HG03064 (cell line): ENCODE data around the gene PGA3.
"Not testable (repeated sequence)": the region's sequence is repeated elsewhere in the genome, so short reads cannot be mapped to it uniquely, and the experiment has no call there.

Source experiments
- ATAC-seq: cut with Tn5 transposase; IDR thresholded peaks from one replicate; pipeline ENCODE4 v1.9.1; 2021; ENCODE audit warnings: low read depth; ENCODE audit not compliant: unreplicated experiment

The PGA3 gene

DNA sequence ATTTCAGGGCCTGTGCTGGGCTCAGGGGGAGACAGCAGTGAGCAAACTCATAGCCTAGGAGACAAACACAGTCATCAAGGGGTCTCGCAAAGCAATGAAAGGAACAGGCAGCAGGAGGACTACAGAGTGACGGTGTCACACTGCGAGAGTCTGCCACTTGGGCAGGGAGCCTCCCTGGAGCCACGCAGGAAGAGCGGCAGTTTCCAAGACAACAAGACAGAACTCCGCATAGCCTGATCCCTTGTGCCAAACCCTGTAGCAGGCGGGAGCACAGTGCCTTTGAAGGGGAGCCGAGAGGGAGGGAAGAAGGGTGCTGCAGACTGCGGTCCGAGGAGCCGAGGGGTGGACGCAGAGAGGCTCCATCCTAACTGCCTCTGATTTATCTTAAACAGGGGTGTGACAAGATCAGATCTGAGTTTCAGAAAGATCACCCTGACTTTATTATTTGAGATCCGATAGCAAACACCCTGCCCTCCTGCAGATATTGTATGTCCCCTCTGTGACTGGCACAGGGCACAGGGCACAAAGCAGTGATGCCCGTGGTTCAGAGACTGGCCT, 1.3 kb downstream of the PGA3 start:
- not testable (repeated sequence) for ATAC-seq

DNA sequence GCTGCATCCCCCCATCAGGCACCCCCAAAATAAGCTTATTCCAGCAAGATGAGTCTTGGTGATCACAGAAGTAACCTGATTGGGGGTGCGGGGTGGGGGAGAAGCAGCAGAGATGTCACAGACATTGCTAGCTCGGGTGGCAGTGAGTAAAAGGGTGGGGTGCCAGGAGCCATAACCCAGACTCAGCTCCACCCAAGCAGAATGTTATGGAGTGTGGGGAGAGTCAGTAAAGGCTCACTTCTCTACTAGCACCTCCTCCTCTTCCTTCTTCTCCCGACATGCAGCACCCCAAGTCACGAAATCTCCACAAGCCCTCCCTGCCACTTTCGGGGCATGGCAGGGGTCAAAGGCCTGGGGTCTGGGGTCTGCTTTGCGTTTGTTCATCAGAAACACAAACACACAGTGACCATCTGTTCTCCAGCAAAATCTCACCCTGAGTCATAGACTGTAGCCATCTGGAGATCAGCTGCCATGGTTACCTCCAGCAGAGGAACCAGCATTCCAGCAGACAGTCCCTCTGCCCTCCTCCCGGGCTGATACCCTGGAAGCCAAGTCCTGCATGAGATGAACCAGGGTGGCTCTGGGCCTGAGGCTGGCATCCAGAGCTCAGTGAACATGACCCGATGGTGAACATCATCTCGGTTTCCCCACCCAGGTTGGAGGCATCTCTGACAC, 4.5 kb downstream of the PGA3 start:
- not testable (repeated sequence) for ATAC-seq

DNA sequence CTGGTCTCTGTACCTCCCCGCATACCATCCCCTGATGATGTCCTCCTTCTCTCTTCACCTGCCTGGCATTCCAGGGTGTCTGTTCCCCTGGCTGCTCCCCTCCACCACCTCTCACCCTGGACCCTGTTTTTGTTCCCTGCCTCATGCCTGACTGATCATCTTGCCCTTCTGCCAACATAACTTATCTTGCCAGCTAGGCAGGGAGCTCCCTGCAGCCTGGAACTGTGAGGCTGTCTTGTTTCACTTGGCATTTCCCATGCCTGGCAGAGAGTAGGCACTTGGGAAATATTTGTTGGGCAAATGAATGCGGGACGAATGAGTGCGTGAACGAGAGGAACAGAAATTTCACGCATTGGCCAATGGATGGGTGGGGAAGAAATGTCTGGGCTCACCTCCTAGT, 7.3 kb downstream of the PGA3 start:
- not testable (repeated sequence) for ATAC-seq

DNA sequence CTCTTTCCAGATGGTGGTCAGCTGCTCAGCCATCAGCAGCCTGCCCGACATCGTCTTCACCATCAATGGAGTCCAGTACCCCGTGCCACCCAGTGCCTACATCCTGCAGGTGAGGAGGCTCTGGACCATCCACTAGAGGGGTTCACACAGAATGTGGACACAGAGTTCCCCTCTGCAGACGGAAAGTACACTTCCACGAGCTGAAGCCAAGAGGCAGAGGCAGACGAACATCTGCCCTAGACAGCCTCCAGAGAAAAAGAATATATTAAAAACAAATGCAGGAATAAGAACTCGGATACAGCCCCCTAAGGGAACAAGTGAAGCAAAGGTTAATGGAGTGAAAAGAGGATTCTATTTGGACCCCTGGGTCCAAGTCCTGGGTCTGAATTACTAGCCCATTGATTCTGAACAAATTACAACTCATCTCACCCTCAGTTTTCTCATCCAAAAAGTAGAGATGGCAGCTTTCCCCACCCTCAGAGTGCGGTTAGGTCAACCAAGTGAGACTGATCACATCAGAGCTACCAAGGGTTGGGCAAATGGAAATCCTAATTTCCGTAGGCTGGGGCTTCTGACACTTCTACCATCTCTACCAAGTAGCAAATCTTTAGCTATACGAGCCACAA, 8.1 kb downstream of the PGA3 start:
- ATAC-seq: not testable (repeated sequence)

- not testable (repeated sequence) for ATAC-seq
These were observed 8.9 kb downstream of the PGA3 start for GRCh38 chr11:61212202-61212601.

GRCh38 chr11:61213711-61214324, 10.5 kb downstream of the PGA3 start:
- not testable (repeated sequence) for ATAC-seq

DNA sequence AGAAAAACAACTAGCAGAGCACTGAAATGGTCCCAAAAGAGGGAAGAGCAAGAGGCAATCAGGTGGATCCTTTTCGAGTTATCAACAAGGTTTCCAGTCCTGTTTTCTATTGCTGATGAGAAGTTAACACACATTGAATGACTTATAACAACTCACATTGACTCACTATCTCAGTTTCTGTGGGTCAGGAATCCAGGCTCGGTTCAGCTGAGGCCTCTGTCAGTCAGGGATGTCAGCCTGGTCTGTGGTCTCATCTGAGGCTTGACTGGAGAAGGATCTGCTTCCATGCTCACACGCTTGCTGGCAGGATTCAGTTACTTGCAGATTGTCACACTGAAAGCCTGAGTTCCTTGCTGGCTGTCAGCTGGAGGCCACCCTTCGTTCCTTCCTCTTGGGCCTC, 15.0 kb downstream of the PGA3 start:
- ATAC-seq: not testable (repeated sequence)

DNA sequence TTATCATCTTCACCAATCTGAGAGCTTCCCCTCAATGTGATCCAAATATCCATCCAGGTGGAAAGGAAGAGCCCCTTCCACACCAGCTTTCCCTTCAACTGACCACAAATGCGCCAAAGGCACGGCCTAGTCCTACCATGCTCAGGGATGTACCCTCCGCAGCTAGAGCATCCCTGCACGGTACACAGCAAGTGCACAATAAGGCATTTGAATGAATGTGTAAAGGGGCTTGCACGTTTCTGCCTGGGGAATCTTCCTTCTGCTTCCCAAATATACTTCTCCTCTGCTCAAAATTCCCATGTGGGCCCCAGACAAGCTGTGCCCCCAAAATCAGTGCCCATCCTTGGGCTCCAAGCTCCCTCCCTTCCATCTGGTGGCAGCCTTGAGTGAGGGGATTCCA, 15.7 kb downstream of the PGA3 start:
- ATAC-seq: not testable (repeated sequence)

DNA sequence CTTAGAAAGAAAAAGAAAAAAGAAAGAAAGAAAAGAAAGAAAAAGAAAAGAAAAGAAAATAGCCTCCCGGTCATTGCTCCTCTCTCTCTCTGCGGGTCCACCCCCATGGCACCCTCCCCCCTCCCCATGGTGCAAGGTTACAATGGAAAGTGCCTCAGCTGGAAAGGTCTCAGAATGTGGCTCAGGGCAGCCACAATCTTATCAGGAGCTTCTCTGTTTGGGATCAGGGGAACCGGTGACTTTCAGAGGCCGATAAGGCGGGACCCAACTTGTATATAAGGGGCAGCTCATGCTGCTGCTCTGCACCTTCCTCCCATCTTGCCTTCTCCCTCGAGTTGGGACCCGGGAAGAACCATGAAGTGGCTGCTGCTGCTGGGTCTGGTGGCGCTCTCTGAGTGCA, 18.7 kb downstream of the PGA3 start, which contains the start of gene PGA4:
Gene PGA4 (plus strand): TSS at position 301 of the 400 bp plus-strand sequence. CDS start 54 bp downstream, at position 355.
- ATAC-seq: not testable (repeated sequence)

- ATAC-seq: not testable (repeated sequence)
These were observed 19.4 kb downstream of the PGA3 start for GRCh38 chr11:61222692-61223091.

- ATAC-seq: not testable (repeated sequence)
These were observed 23.3 kb downstream of the PGA3 start for GRCh38 chr11:61226457-61227137.

- ATAC-seq: not testable (repeated sequence)
These were observed 26.1 kb downstream of the PGA3 start for GRCh38 chr11:61229458-61229857.

GRCh38 chr11:61231033-61231432, 27.7 kb downstream of the PGA3 start:
- ATAC-seq: not testable (repeated sequence)

- not testable (repeated sequence) for ATAC-seq
These were observed 28.3 kb downstream of the PGA3 start for GRCh38 chr11:61231585-61231984.

DNA sequence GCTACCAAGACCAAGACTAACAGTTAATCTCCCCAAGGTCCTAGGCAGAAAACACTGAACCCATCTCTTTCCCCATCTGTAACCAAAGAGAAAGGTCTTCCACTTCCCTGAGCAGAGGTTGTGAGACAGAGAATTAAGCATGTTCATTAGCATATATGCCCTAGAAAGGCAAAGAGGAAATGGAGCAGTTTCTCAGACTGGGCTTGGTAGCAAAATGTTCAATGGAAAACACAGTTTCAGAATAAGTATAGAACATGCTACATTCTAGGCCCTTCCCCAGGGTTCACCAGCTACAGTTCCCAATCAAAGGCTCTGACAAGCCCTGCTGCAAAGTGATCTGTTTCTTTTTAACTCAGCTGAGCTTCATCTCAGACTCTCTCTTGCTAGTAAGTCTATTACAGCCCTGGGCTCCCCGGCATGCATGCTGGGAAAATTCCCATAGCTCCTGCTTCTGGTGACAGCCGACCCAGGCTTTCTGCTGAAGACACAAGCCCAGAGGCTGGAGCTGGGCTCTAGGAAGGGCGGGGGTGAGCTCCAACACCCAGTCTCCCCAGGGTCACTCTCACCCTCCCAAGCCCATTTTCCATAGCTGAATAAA, 29.3 kb downstream of the PGA3 start:
- not testable (repeated sequence) for ATAC-seq

DNA sequence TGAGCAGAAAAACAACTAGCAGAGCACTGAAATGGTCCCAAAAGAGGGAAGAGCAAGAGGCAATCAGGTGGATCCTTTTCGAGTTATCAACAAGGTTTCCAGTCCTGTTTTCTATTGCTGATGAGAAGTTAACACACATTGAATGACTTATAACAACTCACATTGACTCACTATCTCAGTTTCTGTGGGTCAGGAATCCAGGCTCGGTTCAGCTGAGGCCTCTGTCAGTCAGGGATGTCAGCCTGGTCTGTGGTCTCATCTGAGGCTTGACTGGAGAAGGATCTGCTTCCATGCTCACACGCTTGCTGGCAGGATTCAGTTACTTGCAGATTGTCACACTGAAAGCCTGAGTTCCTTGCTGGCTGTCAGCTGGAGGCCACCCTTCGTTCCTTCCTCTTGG, 33.8 kb downstream of the PGA3 start:
- not testable (repeated sequence) for ATAC-seq

DNA sequence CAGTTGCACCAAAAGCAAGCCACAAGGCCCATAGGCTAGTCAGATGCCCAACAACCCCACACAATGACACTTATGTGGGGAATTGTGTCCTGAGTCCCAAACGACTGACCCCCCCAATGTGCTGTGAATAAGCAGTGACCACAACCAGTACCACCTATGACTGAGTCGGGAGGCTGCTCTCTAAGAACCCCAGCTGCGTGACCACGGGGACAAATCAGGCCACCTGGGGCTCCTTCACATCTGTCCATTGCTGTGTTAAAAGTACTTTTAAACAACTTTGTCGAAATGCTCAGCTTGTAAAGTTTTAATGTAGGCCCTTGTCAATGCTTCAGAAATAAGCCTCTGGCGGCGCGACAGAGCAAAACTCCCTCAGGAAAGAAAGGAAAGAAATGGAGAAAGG, 37.0 kb downstream of the PGA3 start:
- not testable (repeated sequence) for ATAC-seq

DNA sequence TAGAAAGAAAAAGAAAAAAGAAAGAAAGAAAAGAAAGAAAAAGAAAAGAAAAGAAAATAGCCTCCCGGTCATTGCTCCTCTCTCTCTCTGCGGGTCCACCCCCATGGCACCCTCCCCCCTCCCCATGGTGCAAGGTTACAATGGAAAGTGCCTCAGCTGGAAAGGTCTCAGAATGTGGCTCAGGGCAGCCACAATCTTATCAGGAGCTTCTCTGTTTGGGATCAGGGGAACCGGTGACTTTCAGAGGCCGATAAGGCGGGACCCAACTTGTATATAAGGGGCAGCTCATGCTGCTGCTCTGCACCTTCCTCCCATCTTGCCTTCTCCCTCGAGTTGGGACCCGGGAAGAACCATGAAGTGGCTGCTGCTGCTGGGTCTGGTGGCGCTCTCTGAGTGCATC, 37.6 kb downstream of the PGA3 start, which contains the start of gene PGA5:
Gene PGA5 (plus strand): TSS at position 301 of the 400 bp plus-strand sequence. CDS start 52 bp downstream, at position 353.
- ATAC-seq: not testable (repeated sequence)

DNA sequence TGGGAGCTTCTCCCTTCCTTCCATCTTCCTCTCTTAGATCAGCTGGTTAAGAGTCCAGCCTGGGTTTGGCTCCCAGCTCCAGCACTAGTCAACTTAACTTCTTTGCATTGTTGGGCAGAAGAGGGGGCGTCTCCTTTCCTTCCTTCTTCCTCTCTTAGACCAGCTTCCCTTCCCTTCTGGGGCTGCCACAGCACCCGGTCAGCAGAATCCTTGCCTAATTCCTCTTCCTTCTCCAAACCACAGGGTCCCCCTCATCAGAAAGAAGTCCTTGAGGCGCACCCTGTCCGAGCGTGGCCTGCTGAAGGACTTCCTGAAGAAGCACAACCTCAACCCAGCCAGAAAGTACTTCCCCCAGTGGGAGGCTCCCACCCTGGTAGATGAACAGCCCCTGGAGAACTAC, 38.2 kb downstream of the PGA3 start:
- not testable (repeated sequence) for ATAC-seq
